IMR-90 (cell line): ENCODE data around the gene KBTBD6. TPM values are rescaled to one million over a fixed set of nuclear protein-coding genes. Genes with fewer than 3 reads are reported as not detected.

ENCODE experiments used
- ATAC-seq: fragments of 200-7000 bp; cut with Tn5 transposase; 2 replicates; pipeline ENCODE4 v1.9.1; 2020; ENCODE audit warnings: low read depth, mild to moderate bottlenecking, moderate library complexity
- BruUV-seq: library from RNA; stranded (reverse); fragments of 400-500 nt; replicated peaks from 2 replicates; lab custom pipeline; 2021; lab: Mats Ljungman, UMichigan
- CTCF ChIA-PET: fragments of 300-600 bp; formaldehyde crosslinking; extraction: SDS; loops from one replicate; lab custom pipeline; 2021; ENCODE audit warnings: antibody characterized with exemption; lab: Yijun Ruan, JAX
- POLR2A ChIA-PET: fragments of 300-600 bp; sonication (Branson Sonifier 250); formaldehyde crosslinking; loops from one replicate; lab custom pipeline; 2022; ENCODE audit warnings: antibody characterized with exemption; ENCODE audit not compliant: unreplicated experiment; lab: Charles Lee
- DNase-seq: peaks from one replicate; pipeline ENCODE4 v3.0.0; 2013
- H2AFZ ChIP-seq: replicated peaks from 2 replicates; pipeline ENCODE3; 2013; ENCODE audit warnings: low read length, mild to moderate bottlenecking; ENCODE audit not compliant: poor library complexity
- H2AK5ac ChIP-seq: 2 replicates; pipeline ENCODE4 v1.6.1; 2013; ENCODE audit warnings: low read depth, low read length, inconsistent platforms
- H2AK9ac ChIP-seq: replicated peaks from 2 replicates; pipeline ENCODE3; 2013; ENCODE audit warnings: mild to moderate bottlenecking, low read depth, low read length, moderate library complexity; ENCODE audit not compliant: poor library complexity
- H2BK120ac ChIP-seq: 2 replicates; pipeline ENCODE4 v1.6.1; 2013; ENCODE audit warnings: low read depth, low read length, inconsistent platforms
- H2BK15ac ChIP-seq: 3 replicates; pipeline ENCODE4 v1.6.1; 2013; ENCODE audit warnings: low read depth, low read length, inconsistent platforms
- H2BK20ac ChIP-seq: 2 replicates; pipeline ENCODE4 v1.6.1; 2013; ENCODE audit warnings: low read depth, mild to moderate bottlenecking, inconsistent platforms, low read length, moderate library complexity
- H2BK5ac ChIP-seq: 2 replicates; pipeline ENCODE4 v1.6.1; 2013; ENCODE audit warnings: mild to moderate bottlenecking, low read depth, low read length, inconsistent platforms; ENCODE audit not compliant: poor library complexity, severe bottlenecking
- H3K14ac ChIP-seq: replicated peaks from 2 replicates; pipeline ENCODE4 v1.6.1; 2013; ENCODE audit warnings: low read depth, low read length, inconsistent platforms
- H3K18ac ChIP-seq: 2 replicates; pipeline ENCODE4 v1.6.1; 2013; ENCODE audit warnings: low read depth, low read length, control low read depth
- H3K23ac ChIP-seq: 2 replicates; pipeline ENCODE4 v1.6.1; 2013; ENCODE audit warnings: low read depth, low read length, inconsistent platforms
- H3K27ac ChIP-seq: 2 replicates; pipeline ENCODE4 v1.5.1; 2013; ENCODE audit warnings: mild to moderate bottlenecking, control low read depth, low read length; ENCODE audit not compliant: insufficient read depth
- H3K27me3 ChIP-seq: 2 replicates; pipeline ENCODE4 v1.6.1; 2013; ENCODE audit warnings: low read length; ENCODE audit not compliant: control insufficient read depth, insufficient read depth
- H3K36me3 ChIP-seq: 2 replicates; pipeline ENCODE4 v1.6.1; 2013; ENCODE audit warnings: low read length, mixed read lengths; ENCODE audit not compliant: control insufficient read depth, insufficient read depth
- H3K4ac ChIP-seq: 2 replicates; pipeline ENCODE4 v1.6.1; 2013; ENCODE audit warnings: low read depth, low read length, inconsistent platforms
- H3K4me1 ChIP-seq: 2 replicates; pipeline ENCODE4 v1.6.1; 2013; ENCODE audit warnings: low read length, mixed read lengths; ENCODE audit not compliant: control insufficient read depth, insufficient read depth
- H3K4me2 ChIP-seq: 2 replicates; pipeline ENCODE4 v1.6.1; 2013; ENCODE audit warnings: low read depth, mild to moderate bottlenecking, control low read depth, low read length, moderate library complexity
- H3K4me3 ChIP-seq: 2 replicates; pipeline ENCODE4 v1.5.1; 2013; ENCODE audit warnings: low read depth, mild to moderate bottlenecking, control low read depth, low read length, moderate library complexity; ENCODE audit not compliant: insufficient read depth
- H3K56ac ChIP-seq: 2 replicates; pipeline ENCODE4 v1.6.1; 2013; ENCODE audit warnings: low read length, inconsistent platforms; ENCODE audit not compliant: insufficient read depth; ENCODE audit errors: extremely low read depth
- H3K79me1 ChIP-seq, 2 experiments: 2 replicates each; pipeline ENCODE4 v1.6.1; 2013; ENCODE audit warnings: low read length in 2 of 2, inconsistent platforms in 1 of 2, low read depth in 1 of 2
- H3K9ac ChIP-seq: 2 replicates; pipeline ENCODE4 v1.6.1; 2013; ENCODE audit warnings: low read depth, low read length, control low read depth
- H3K9me1 ChIP-seq: 2 replicates; pipeline ENCODE4 v1.6.1; 2013; ENCODE audit warnings: low read length, inconsistent platforms; ENCODE audit not compliant: insufficient read depth
- H3K9me3 ChIP-seq: 2 replicates; pipeline ENCODE4 v1.6.1; 2013; ENCODE audit warnings: low read length; ENCODE audit not compliant: control insufficient read depth, insufficient read depth
- H4K20me1 ChIP-seq: 2 replicates; pipeline ENCODE4 v1.6.1; 2013; ENCODE audit warnings: low read length, inconsistent platforms; ENCODE audit not compliant: insufficient read depth
- H4K5ac ChIP-seq: 2 replicates; pipeline ENCODE4 v1.6.1; 2013; ENCODE audit warnings: mild to moderate bottlenecking, low read depth, low read length, control low read depth
- H4K8ac ChIP-seq, 2 experiments: 2 replicates each; pipeline ENCODE4 v1.6.1; 2013; ENCODE audit warnings: low read depth in 2 of 2, low read length in 2 of 2, control low read depth in 1 of 2, inconsistent platforms in 1 of 2
- H4K91ac ChIP-seq: 2 replicates; pipeline ENCODE4 v1.6.1; 2013; ENCODE audit warnings: low read depth, low read length, inconsistent platforms; ENCODE audit not compliant: insufficient read depth
- BHLHE40 ChIP-seq: fragments of 150-350 bp; IDR thresholded peaks from 2 replicates; pipeline ENCODE4 v1.6.1; 2016; ENCODE audit warnings: mild to moderate bottlenecking, low read depth, low read length
- CEBPB ChIP-seq: IDR thresholded peaks from 2 replicates; pipeline ENCODE4 v1.6.1; 2012; ENCODE audit warnings: low read depth, low read length, improper control_type of control experiment
- CHD1 ChIP-seq: IDR thresholded peaks from 2 replicates; pipeline ENCODE4 v1.6.1; 2012; ENCODE audit warnings: low read depth, low read length, improper control_type of control experiment
- CTCF ChIP-seq: conservative IDR thresholded peaks from 2 replicates; pipeline ENCODE4 v1.5.1; 2012; ENCODE audit warnings: mild to moderate bottlenecking, low read depth, low read length, improper control_type of control experiment
- ELK1 ChIP-seq: fragments of 150-350 bp; IDR thresholded peaks from 2 replicates; pipeline ENCODE4 v1.6.1; 2016; ENCODE audit warnings: low read depth, mild to moderate bottlenecking, low read length, moderate library complexity, borderline replicate concordance
- FOS ChIP-seq: fragments of 150-350 bp; IDR thresholded peaks from 2 replicates; pipeline ENCODE4 v1.6.1; 2016; ENCODE audit warnings: low read depth, low read length
- MAFK ChIP-seq: IDR thresholded peaks from 2 replicates; pipeline ENCODE4 v1.6.1; 2012; ENCODE audit warnings: low read depth, low read length, improper control_type of control experiment
- MAZ ChIP-seq: IDR thresholded peaks from 2 replicates; pipeline ENCODE4 v1.6.1; 2012; ENCODE audit warnings: low read depth, mild to moderate bottlenecking, low read length, improper control_type of control experiment, moderate library complexity, borderline replicate concordance
- MXI1 ChIP-seq: IDR thresholded peaks from 2 replicates; pipeline ENCODE4 v1.6.1; 2012; ENCODE audit warnings: low read depth, mild to moderate bottlenecking, low read length, moderate library complexity, borderline replicate concordance
- NFE2L2 ChIP-seq: fragments of 150-350 bp; IDR thresholded peaks from 2 replicates; pipeline ENCODE4 v1.6.1; 2016; ENCODE audit warnings: low read depth, mild to moderate bottlenecking, low read length
- POLR2A ChIP-seq: IDR thresholded peaks from 2 replicates; pipeline ENCODE4 v1.6.1; 2012; ENCODE audit warnings: mild to moderate bottlenecking, low read depth, low read length
- RAD21 ChIP-seq: IDR thresholded peaks from 2 replicates; pipeline ENCODE4 v1.6.1; 2012; ENCODE audit warnings: low read length, improper control_type of control experiment
- RCOR1 ChIP-seq: IDR thresholded peaks from 2 replicates; pipeline ENCODE4 v1.6.1; 2012; ENCODE audit warnings: mild to moderate bottlenecking, low read length, improper control_type of control experiment; ENCODE audit not compliant: insufficient replicate concordance
- RFX5 ChIP-seq: IDR thresholded peaks from 2 replicates; pipeline ENCODE4 v1.8.0; 2012; ENCODE audit warnings: low read depth, mild to moderate bottlenecking, low read length, moderate library complexity
- SMC3 ChIP-seq: fragments of 150-350 bp; IDR thresholded peaks from 2 replicates; pipeline ENCODE4 v1.6.1; 2016; ENCODE audit warnings: low read depth, mild to moderate bottlenecking, antibody characterized with exemption, low read length, moderate library complexity
- USF2 ChIP-seq: fragments of 150-350 bp; IDR thresholded peaks from 2 replicates; pipeline ENCODE4 v1.6.1; 2017; ENCODE audit warnings: mild to moderate bottlenecking, antibody characterized with exemption, low read length, low read depth
- WGBS, 2 experiments: methylation state at CpG; one replicate each; pipeline versions ENCODE4 v1.1.5 to v1.1.7; 2013; ENCODE audit warnings: missing lambda C conversion rate in 2 of 2; ENCODE audit not compliant: insufficient read length in 1 of 2; ENCODE audit errors: extremely low coverage in 2 of 2; 5-methylcytosine and 5-hydroxymethylcytosine counted together
- dilution Hi-C: fragments of 300-500 bp; cut with HindIII; formaldehyde crosslinking; loops from one replicate; pipeline ENCODE4 v1.14.3; 2018; ENCODE audit warnings: low sequenced_read_pairs; ENCODE audit not compliant: unreplicated experiment
- in situ Hi-C: fragments of 300-500 bp; cut with MboI; formaldehyde crosslinking; loops from 3 replicates; pipeline ENCODE4 v1.14.3; 2019; ENCODE audit warnings: low sequenced_read_pairs, inconsistent platforms, mixed read lengths
- intact Hi-C: fragments of 100-400 bp; cut with micrococcal nuclease; formaldehyde crosslinking; loops from 2 replicates; pipeline ENCODE4 v1.10.0; 2022
- polyA plus RNA-seq, 3 experiments: library from polyadenylated mRNA; depleted of rRNA; stranded (reverse); fragments of >200 nt; gene quantifications; 2 replicates each; pipeline ENCODE4 v1.2.3, GENCODE V29; 2012; ENCODE audit warnings: low replicate concordance in 1 of 3
- total RNA-seq: library from RNA; depleted of rRNA; stranded (reverse); fragments of >200 nt; gene quantifications from 2 replicates; pipeline ENCODE4 v1.2.3, GENCODE V29; 2012

Gene KBTBD6
- total and polyA plus RNA-seq, 2 of the 4 experiments (the other 2 are of a cell fraction) = 3.6 to 14.7 TPM

- ATAC-seq (no peak), DNase-seq (no peak)
- H3K18ac ChIP-seq = no peak overlapping the region
- in situ Hi-C loops = loop anchor here (10.0 to 25.0 kb wide), 2 partner anchors 145 to 233 kb away; partner anchors contain the start of gene NAA16
- no peak overlapping the region for H2AK5ac ChIP-seq
- WGBS, 2 experiments = no CpG with 5 or more reads among the region's 4 CpGs
- H3K27ac ChIP-seq = no peak overlapping the region
- no peak overlapping the region for H2BK15ac ChIP-seq
- TF ChIP-seq CEBPB (no peak), BHLHE40 (no peak), MXI1 (no peak), MAZ (no peak), RAD21 (no peak), CTCF (no peak), POLR2A (no peak), MAFK (no peak), FOS (no peak), NFE2L2 (no peak), SMC3 (no peak), RCOR1 (no peak), RFX5 (no peak), USF2 (no peak), CHD1 (no peak), ELK1 (no peak)
- H2AK9ac ChIP-seq = no peak overlapping the region
- peaks cover 7 to 10% of the 10 kb centered on the region in 2 experiments; a peak in 2 of 4 replicates for H3K79me1 ChIP-seq
- H4K20me1 ChIP-seq = no peaks in the 10 kb centered on the region; the same call in 1 of the 2 replicates
- no peak overlapping the region for H3K9ac ChIP-seq
- H3K9me1 ChIP-seq = no peaks in the 10 kb centered on the region; the same call in 1 of the 2 replicates
- no peaks in the 10 kb centered on the region for H3K9me3 ChIP-seq
- H4K5ac ChIP-seq = no peak overlapping the region
- BruUV-seq = no TSS peak
- CTCF ChIA-PET = no interaction called here
- POLR2A ChIA-PET = no interaction called here
- H2BK120ac ChIP-seq = no peak overlapping the region
- H2BK20ac ChIP-seq = no peak overlapping the region
- no peak overlapping the region for H2AFZ ChIP-seq
- H4K91ac ChIP-seq = no peak overlapping the region
- no peak overlapping the region for H3K4me2 ChIP-seq
- H4K8ac ChIP-seq = no peak overlapping the region
- no peak overlapping the region for H3K56ac ChIP-seq
- H3K14ac ChIP-seq = no peak overlapping the region
- H3K4ac ChIP-seq = no peak overlapping the region
- no peaks in the 10 kb centered on the region for H3K4me1 ChIP-seq
- H3K27me3 ChIP-seq = no peaks in the 10 kb centered on the region
- intact Hi-C loops = no loop called here
- no peak overlapping the region for H2BK5ac ChIP-seq
- H3K36me3 ChIP-seq = peaks cover 37% of the 10 kb centered on the region
- dilution Hi-C loops = no loop called here
- no peak overlapping the region for H3K4me3 ChIP-seq
- no peak overlapping the region for H3K23ac ChIP-seq
These were observed 52.9 kb downstream of the KBTBD6 start for GRCh38 chr13:41079725-41080124.
